Calu3 (cell line): Measurements from ENCODE around the gene DPP3. TPM values are rescaled to one million over a fixed set of nuclear protein-coding genes. Genes with fewer than 3 reads are reported as not detected.

Source experiments
- BruUV-seq: library from RNA; stranded (reverse); fragments of 400-500 nt; replicated peaks from 2 replicates; lab custom pipeline; 2021; lab: Mats Ljungman, UMichigan
- CTCF ChIA-PET: fragments of 300-600 bp; sonication (Branson Sonifier 250); formaldehyde crosslinking; loops from one replicate; lab custom pipeline; 2022; ENCODE audit warnings: antibody characterized with exemption; lab: Charles Lee
- DNase-seq: peaks from one replicate; pipeline ENCODE4 v3.0.0; 2022
- H3K27ac Mint-ChIP-seq: one replicate; pipeline ENCODE4 v1.8.0; 2022; ENCODE audit warnings: mixed read lengths; ENCODE audit not compliant: unreplicated experiment
- H3K27me3 Mint-ChIP-seq: one replicate; pipeline ENCODE4 v1.8.0; 2022; ENCODE audit warnings: mixed read lengths; ENCODE audit not compliant: unreplicated experiment
- H3K36me3 Mint-ChIP-seq: one replicate; pipeline ENCODE4 v1.8.0; 2022; ENCODE audit warnings: mild to moderate bottlenecking, moderate library complexity, mixed read lengths; ENCODE audit not compliant: insufficient read depth, unreplicated experiment
- H3K4me1 Mint-ChIP-seq: one replicate; pipeline ENCODE4 v1.8.0; 2022; ENCODE audit warnings: mild to moderate bottlenecking, low read depth, mixed read lengths; ENCODE audit not compliant: unreplicated experiment
- H3K4me3 Mint-ChIP-seq: one replicate; pipeline ENCODE4 v1.8.0; 2022; ENCODE audit warnings: mild to moderate bottlenecking, low read depth, moderate library complexity, mixed read lengths; ENCODE audit not compliant: unreplicated experiment
- H3K9me3 Mint-ChIP-seq: one replicate; pipeline ENCODE4 v1.8.0; 2022; ENCODE audit warnings: low read depth, mixed read lengths; ENCODE audit not compliant: unreplicated experiment
- intact Hi-C: fragments of 100-400 bp; cut with micrococcal nuclease; formaldehyde crosslinking; loops from one replicate; pipeline ENCODE4 v1.10.0; 2022; ENCODE audit not compliant: unreplicated experiment
- total RNA-seq: library from RNA; stranded (reverse); gene quantifications from 2 replicates; pipeline ENCODE4 v1.2.3, GENCODE V29; 2022
- TF ChIP-seq, protein P1 (sequence below): fragments of 200-600 bp; IDR thresholded peaks from one replicate; pipeline ENCODE4 v1.8.0; 2022; ENCODE audit warnings: antibody characterized with exemption; ENCODE audit not compliant: unreplicated experiment

Gene DPP3
- total RNA-seq, 1 experiment from 2014 or later: 57.4 TPM

DNA sequence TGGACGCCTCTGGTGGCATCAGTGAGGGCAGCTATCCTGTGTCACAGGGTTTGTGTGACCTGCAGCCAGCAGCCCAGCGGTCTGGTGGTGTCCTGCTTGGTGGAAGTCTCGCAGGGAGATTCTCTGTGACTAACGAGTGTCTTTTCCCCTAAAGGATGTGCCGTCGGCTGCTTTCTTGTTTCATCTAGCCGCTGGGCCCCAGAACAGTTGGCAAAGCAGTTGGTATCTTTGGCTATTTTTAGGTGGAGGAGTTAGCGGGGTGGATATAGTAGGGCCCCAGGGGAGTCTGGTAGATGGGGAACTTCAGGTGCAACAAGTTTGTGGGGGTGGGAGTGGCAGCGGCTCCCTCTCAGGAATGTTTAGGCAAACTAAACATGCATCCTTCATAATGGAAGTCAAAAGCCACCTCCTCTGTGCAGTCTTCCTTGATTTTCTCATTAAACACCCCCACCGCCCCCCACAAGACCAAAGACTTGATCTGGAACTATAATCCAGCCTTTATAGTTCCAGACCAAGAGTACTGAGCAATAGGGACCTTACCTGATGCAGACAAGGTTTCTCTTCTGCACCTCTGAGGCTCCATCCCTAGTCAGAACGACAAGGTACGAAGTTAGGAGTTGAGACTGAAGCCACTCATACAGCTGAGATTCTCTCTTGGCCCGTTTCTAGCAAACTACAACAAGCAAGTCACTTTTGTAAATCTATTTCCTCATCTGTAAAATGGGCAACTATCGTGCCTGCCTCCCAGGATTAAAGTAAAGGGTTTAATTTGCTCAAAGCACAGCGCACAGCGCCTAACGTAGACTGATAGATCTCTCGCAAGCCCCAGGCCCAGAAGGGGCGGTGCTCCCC, 14.6 kb upstream of the DPP3 start:
- no peak for DNase-seq
- Mint-ChIP-seq H3K36me3 (peaks cover 21% of the 10 kb centered on the region), H3K4me3 (peak overlapping the region; percentile 86), H3K4me1 (peaks cover 8% of the 10 kb centered on the region), H3K9me3 (peaks cover 2% of the 10 kb centered on the region), H3K27me3 (no peaks in the 10 kb centered on the region), H3K27ac (no peak overlapping the region)
- intact Hi-C loops: no loop called here
- TF ChIP-seq, protein P1, sequence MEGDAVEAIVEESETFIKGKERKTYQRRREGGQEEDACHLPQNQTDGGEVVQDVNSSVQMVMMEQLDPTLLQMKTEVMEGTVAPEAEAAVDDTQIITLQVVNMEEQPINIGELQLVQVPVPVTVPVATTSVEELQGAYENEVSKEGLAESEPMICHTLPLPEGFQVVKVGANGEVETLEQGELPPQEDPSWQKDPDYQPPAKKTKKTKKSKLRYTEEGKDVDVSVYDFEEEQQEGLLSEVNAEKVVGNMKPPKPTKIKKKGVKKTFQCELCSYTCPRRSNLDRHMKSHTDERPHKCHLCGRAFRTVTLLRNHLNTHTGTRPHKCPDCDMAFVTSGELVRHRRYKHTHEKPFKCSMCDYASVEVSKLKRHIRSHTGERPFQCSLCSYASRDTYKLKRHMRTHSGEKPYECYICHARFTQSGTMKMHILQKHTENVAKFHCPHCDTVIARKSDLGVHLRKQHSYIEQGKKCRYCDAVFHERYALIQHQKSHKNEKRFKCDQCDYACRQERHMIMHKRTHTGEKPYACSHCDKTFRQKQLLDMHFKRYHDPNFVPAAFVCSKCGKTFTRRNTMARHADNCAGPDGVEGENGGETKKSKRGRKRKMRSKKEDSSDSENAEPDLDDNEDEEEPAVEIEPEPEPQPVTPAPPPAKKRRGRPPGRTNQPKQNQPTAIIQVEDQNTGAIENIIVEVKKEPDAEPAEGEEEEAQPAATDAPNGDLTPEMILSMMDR: no peak
- no TSS peak for BruUV-seq
- CTCF ChIA-PET: interaction anchor here (0.6 to 1.9 kb wide), 2 partner anchors 14 to 25 kb away, joined by 3 to 7 read pairs; partner anchors contain the start of gene DPP3

DNA sequence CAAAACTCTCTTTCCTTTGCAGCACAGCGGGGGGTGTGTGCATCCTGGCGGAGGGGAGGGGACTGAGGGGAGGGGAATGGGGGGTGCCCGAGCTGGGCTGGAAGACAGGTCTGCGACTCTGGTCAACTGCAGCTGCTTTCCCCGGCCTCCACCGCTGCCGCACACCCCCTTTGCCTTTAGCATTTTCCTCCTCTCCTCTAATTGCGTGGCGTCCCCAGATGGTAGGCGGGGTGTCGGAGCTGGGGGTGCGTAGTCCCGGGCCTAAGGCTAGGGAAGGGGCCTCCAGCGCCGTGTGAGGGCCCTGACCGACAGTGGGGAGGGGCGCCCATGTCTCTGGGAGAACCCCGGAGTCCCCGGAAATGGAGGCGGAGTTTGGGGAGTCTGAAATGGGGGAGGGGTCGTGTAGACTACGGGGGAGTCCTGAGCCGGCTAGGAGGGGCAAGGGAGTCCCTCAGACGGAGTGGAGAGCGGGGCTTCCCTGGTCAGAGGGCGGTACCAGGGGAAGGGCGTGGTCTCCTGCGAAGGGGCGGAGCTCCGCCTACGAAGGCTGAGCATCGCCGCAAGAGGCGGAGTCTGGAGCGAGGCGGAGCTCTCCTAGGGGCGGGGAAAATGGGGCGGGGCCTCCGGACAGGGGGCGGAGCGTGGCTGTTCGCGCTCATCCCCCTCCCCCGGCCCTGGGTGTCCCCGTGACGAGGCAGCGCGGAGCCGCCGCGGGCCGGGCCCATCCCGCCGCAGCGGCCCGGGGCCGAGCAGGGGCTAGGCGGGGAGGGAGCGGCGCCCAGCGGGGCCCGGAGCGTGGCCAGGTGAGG, 13.8 kb upstream of the DPP3 start, which contains the start of gene PELI3:
Gene PELI3 (plus strand): TSS at position 681 of the 809 bp plus-strand sequence. CDS start 1,224 bp downstream, outside the sequence.
- peaks cover 2% of the 10 kb centered on the region for H3K9me3 Mint-ChIP-seq
- no TSS peak for BruUV-seq
- intact Hi-C loops: no loop called here

DNA sequence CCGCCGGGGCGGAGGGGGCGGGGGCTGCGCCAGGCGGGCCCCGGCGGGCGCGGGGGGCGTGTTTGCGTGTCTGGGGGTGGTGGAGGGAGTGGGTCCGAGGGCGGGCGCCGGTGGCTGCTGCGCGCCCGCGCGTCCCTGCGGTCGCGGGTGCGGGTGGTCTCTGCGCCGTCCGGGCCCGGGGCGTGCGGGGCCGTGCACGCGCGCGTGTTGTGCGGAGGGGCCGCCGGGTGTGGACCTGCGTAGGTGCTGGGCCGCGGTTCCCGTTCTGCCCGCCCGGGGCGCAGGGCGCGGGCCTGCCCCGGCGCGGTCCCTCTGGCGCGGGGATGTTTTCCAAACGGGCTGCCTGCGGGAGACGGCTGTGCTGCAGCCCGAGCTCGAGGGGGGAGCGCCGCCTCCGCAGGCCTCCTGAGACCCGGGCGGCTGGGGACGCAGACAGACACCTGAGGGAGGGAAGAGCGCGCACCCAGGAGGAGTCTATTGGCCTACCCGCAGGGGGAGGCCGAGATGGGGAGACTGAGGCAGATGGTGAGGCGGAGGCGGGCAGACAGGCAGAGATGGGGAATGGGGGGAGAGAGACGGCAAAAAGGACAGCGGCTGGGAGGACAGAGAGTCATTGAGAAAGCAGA, 13.1 kb upstream of the DPP3 start:
- BruUV-seq: no TSS peak
- peak; percentile 63 for DNase-seq
- Mint-ChIP-seq H3K27me3 (no peaks in the 10 kb centered on the region), H3K27ac (no peak overlapping the region), H3K4me1 (peaks cover 8% of the 10 kb centered on the region), H3K4me3 (peak overlapping the region; percentile 86), H3K9me3 (peaks cover 2% of the 10 kb centered on the region), H3K36me3 (peaks cover 25% of the 10 kb centered on the region)
- CTCF ChIA-PET: interaction anchor here (0.6 to 1.9 kb wide), 6 partner anchors 12 to 178 kb away, joined by 3 to 14 read pairs (median 6); partner anchors contain the start of genes DPP3, MRPL11 and YIF1A
- TF ChIP-seq, protein P1: peak; percentile 14
- intact Hi-C loops: no loop called here

More for the DNA sequence above, 13.8 kb upstream of the DPP3 start, which contains the start of gene PELI3:
- peaks cover 25% of the 10 kb centered on the region for H3K36me3 Mint-ChIP-seq
- peak within 1 kb of the TSS; percentile 81 for H3K27ac Mint-ChIP-seq
- no peaks in the 10 kb centered on the region for H3K27me3 Mint-ChIP-seq
- DNase-seq: peak; percentile 92
- H3K4me1 Mint-ChIP-seq: peaks cover 8% of the 10 kb centered on the region
- CTCF ChIA-PET: interaction anchor here (0.6 to 1.9 kb wide), 9 partner anchors 11 to 215 kb away, joined by 3 to 14 read pairs (median 4); partner anchors contain the start of genes DPP3, MRPL11 and YIF1A
- H3K4me3 Mint-ChIP-seq: peak within 1 kb of the TSS; percentile 86
- TF ChIP-seq, protein P1: no peak

DNA sequence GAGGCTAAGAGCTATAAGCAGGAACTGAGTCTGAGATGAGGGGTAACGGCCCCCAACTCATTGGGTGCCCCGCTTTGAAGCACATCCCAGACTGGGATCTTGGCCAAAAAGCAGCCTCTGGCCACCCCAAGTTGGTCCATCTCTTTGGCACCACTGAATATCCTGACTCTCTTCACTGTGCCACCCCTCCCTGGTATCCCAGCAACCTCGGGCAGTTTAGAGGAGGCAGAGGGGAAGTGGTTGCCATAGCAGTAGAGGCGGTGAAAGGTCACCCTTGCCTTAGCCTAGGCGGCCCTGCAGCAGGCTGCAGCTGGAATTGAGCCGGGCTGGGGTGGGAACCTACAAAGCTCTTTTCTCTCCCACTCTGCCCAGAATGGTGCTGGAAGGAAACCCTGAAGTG, 12.5 kb upstream of the DPP3 start:
- Mint-ChIP-seq H3K4me1 (peaks cover 8% of the 10 kb centered on the region), H3K27ac (no peak overlapping the region), H3K9me3 (peaks cover 2% of the 10 kb centered on the region), H3K27me3 (no peaks in the 10 kb centered on the region), H3K4me3 (peak overlapping the region; percentile 86), H3K36me3 (peaks cover 25% of the 10 kb centered on the region)
- TF ChIP-seq, protein P1: no peak
- DNase-seq: peak; percentile 21
- CTCF ChIA-PET: interaction anchor here (1.9 kb wide), 1 partner anchor 12 kb away, joined by 7 read pairs; the partner anchor contains the start of gene DPP3
- intact Hi-C loops: no loop called here
- no TSS peak for BruUV-seq
